ENCODE results near the gene CCDC78. TPM values are rescaled to one million over a fixed set of nuclear protein-coding genes. Genes with fewer than 3 reads are reported as not detected.

Gene CCDC78
- total and polyA plus RNA-seq, 2 experiments from 2014 or later, result 10.5 to 12.6 TPM

DNA sequence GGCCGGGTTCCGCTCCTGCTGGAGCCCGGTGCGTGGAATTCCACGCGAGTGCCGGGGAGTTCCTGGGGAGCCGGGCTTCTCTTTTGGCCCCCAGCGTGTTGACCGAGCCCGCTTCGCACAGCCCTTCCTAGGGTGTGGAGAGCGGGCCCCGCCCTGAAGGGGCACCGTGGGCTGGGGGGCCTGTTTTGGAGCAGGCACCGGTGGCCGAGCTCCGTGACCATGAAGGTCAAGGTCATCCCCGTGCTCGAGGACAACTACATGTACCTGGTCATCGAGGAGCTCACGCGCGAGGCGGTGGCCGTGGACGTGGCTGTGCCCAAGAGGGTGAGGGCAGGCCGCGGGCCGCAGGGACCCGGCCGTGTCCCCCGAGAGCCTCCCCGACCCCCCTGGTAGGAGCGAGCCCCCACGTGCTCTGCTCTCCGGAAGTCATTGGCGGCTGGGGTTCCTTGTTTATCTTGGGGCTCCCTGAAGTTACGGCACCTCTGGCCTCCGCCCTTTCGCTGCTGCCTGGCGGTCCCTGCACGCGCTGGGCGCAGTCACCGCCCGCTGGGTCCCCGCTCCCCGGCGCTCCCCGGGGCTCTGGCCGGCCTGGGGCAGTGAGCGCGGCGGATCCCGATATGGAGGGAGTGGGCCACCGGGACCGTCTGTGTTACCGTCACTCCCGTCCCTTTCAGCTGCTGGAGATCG is 1.2 kb upstream of the CCDC78 start:
- Histone ChIP-seq H3K4me1 (ENCODE audit: insufficient read depth) (no peaks in the 10 kb centered on the region), H3K36me3 (ENCODE audit: insufficient read depth) (no peaks in the 10 kb centered on the region), H3K4me3 (peak overlapping the region; percentile 71), H3F3A (replicated peaks; ENCODE audit: low read depth) (peaks cover 12% of the 10 kb centered on the region), H3K9me2 (ENCODE audit: insufficient read depth) (no peaks in the 10 kb centered on the region), H2AFZ (no peak overlapping the region), H4K20me1 (replicated peaks; ENCODE audit: insufficient read depth) (no peaks in the 10 kb centered on the region), H3K27ac (ENCODE audit: low read depth) (no peak overlapping the region), H3K27me3 (ENCODE audit: insufficient read depth) (peaks cover 14% of the 10 kb centered on the region; the same call in 1 of the 2 replicates), H3K79me2 (replicated peaks; ENCODE audit: insufficient read depth) (no peaks in the 10 kb centered on the region), H3K4me2 (peak overlapping the region; percentile 86)
- TF ChIP-seq, protein P1, sequence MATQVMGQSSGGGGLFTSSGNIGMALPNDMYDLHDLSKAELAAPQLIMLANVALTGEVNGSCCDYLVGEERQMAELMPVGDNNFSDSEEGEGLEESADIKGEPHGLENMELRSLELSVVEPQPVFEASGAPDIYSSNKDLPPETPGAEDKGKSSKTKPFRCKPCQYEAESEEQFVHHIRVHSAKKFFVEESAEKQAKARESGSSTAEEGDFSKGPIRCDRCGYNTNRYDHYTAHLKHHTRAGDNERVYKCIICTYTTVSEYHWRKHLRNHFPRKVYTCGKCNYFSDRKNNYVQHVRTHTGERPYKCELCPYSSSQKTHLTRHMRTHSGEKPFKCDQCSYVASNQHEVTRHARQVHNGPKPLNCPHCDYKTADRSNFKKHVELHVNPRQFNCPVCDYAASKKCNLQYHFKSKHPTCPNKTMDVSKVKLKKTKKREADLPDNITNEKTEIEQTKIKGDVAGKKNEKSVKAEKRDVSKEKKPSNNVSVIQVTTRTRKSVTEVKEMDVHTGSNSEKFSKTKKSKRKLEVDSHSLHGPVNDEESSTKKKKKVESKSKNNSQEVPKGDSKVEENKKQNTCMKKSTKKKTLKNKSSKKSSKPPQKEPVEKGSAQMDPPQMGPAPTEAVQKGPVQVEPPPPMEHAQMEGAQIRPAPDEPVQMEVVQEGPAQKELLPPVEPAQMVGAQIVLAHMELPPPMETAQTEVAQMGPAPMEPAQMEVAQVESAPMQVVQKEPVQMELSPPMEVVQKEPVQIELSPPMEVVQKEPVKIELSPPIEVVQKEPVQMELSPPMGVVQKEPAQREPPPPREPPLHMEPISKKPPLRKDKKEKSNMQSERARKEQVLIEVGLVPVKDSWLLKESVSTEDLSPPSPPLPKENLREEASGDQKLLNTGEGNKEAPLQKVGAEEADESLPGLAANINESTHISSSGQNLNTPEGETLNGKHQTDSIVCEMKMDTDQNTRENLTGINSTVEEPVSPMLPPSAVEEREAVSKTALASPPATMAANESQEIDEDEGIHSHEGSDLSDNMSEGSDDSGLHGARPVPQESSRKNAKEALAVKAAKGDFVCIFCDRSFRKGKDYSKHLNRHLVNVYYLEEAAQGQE (IDR thresholded peaks at IDR 0.05; ENCODE audit: unreplicated experiment), result no peak
- no peak for TF ChIP-seq STAT1 (IDR thresholded peaks at IDR 0.05; ENCODE audit: unreplicated experiment)
- TF ChIP-seq ZNF331 (CRISPR knock-in tag; IDR thresholded peaks at IDR 0.05; ENCODE audit: low read depth), result no peak
- no peak for TF ChIP-seq EZH2phosphoT487 (IDR thresholded peaks at IDR 0.05; ENCODE audit: unreplicated experiment)
- TF ChIP-seq, protein P2, sequence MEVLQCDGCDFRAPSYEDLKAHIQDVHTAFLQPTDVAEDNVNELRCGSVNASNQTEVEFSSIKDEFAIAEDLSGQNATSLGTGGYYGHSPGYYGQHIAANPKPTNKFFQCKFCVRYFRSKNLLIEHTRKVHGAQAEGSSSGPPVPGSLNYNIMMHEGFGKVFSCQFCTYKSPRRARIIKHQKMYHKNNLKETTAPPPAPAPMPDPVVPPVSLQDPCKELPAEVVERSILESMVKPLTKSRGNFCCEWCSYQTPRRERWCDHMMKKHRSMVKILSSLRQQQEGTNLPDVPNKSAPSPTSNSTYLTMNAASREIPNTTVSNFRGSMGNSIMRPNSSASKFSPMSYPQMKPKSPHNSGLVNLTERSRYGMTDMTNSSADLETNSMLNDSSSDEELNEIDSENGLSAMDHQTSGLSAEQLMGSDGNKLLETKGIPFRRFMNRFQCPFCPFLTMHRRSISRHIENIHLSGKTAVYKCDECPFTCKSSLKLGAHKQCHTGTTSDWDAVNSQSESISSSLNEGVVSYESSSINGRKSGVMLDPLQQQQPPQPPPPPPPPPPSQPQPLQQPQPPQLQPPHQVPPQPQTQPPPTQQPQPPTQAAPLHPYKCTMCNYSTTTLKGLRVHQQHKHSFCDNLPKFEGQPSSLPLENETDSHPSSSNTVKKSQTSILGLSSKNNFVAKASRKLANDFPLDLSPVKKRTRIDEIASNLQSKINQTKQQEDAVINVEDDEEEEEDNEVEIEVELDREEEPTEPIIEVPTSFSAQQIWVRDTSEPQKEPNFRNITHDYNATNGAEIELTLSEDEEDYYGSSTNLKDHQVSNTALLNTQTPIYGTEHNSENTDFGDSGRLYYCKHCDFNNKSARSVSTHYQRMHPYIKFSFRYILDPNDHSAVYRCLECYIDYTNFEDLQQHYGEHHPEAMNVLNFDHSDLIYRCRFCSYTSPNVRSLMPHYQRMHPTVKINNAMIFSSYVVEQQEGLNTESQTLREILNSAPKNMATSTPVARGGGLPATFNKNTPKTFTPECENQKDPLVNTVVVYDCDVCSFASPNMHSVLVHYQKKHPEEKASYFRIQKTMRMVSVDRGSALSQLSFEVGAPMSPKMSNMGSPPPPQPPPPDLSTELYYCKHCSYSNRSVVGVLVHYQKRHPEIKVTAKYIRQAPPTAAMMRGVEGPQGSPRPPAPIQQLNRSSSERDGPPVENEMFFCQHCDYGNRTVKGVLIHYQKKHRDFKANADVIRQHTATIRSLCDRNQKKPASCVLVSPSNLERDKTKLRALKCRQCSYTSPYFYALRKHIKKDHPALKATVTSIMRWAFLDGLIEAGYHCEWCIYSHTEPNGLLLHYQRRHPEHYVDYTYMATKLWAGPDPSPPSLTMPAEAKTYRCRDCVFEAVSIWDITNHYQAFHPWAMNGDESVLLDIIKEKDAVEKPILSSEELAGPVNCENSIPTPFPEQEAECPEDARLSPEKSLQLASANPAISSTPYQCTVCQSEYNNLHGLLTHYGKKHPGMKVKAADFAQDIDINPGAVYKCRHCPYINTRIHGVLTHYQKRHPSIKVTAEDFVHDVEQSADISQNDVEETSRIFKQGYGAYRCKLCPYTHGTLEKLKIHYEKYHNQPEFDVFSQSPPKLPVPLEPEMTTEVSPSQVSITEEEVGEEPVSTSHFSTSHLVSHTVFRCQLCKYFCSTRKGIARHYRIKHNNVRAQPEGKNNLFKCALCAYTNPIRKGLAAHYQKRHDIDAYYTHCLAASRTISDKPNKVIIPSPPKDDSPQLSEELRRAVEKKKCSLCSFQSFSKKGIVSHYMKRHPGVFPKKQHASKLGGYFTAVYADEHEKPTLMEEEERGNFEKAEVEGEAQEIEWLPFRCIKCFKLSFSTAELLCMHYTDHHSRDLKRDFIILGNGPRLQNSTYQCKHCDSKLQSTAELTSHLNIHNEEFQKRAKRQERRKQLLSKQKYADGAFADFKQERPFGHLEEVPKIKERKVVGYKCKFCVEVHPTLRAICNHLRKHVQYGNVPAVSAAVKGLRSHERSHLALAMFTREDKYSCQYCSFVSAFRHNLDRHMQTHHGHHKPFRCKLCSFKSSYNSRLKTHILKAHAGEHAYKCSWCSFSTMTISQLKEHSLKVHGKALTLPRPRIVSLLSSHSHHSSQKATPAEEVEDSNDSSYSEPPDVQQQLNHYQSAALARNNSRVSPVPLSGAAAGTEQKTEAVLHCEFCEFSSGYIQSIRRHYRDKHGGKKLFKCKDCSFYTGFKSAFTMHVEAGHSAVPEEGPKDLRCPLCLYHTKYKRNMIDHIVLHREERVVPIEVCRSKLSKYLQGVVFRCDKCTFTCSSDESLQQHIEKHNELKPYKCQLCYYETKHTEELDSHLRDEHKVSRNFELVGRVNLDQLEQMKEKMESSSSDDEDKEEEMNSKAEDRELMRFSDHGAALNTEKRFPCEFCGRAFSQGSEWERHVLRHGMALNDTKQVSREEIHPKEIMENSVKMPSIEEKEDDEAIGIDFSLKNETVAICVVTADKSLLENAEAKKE (CRISPR knock-in tag; IDR thresholded peaks at IDR 0.05), result no peak
- TF ChIP-seq POLR2AphosphoS5 (IDR thresholded peaks at IDR 0.05; ENCODE audit: low read depth), result no peak; the same call in 1 of the 2 replicates
- no peak for TF ChIP-seq JUNB (IDR thresholded peaks at IDR 0.05; ENCODE audit: unreplicated experiment)
- no peak for TF ChIP-seq ZNF114 (CRISPR knock-in tag; IDR thresholded peaks at IDR 0.05)
- no peak for TF ChIP-seq NANOG (IDR thresholded peaks at IDR 0.05; ENCODE audit: borderline replicate concordance)
- TF ChIP-seq, protein P3, sequence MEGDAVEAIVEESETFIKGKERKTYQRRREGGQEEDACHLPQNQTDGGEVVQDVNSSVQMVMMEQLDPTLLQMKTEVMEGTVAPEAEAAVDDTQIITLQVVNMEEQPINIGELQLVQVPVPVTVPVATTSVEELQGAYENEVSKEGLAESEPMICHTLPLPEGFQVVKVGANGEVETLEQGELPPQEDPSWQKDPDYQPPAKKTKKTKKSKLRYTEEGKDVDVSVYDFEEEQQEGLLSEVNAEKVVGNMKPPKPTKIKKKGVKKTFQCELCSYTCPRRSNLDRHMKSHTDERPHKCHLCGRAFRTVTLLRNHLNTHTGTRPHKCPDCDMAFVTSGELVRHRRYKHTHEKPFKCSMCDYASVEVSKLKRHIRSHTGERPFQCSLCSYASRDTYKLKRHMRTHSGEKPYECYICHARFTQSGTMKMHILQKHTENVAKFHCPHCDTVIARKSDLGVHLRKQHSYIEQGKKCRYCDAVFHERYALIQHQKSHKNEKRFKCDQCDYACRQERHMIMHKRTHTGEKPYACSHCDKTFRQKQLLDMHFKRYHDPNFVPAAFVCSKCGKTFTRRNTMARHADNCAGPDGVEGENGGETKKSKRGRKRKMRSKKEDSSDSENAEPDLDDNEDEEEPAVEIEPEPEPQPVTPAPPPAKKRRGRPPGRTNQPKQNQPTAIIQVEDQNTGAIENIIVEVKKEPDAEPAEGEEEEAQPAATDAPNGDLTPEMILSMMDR (conservative IDR thresholded peaks at IDR 0.05; ENCODE audit: low read depth in 2 of 2), result no peak
- TF ChIP-seq EZH2 (IDR thresholded peaks at IDR 0.05; ENCODE audit: low read depth, unreplicated experiment), result no peak
- H3K4me1 Mint-ChIP-seq, result no peaks in the 10 kb centered on the region
- peaks cover 3% of the 10 kb centered on the region; the same call in 1 of the 3 replicates for H3K36me3 Mint-ChIP-seq (ENCODE audit: low read depth)
- peak overlapping the region; percentile 55; the same call in 2 of the 3 replicates for H3K4me3 Mint-ChIP-seq
- H3K27me3 Mint-ChIP-seq (ENCODE audit: insufficient read depth, low read depth, poor library complexity), result peaks cover 18% of the 10 kb centered on the region
- ATAC-seq, result peak; percentile 7
- H3K9me3 Mint-ChIP-seq, result no peaks in the 10 kb centered on the region
- DNase-seq (ENCODE audit: low spot score), result peak; percentile 71
- no peak overlapping the region for H3K27ac Mint-ChIP-seq

Data from GM23338 (cell line).